Aorta (tissue), 5 donors: ENCODE results near the gene BMP7. TPM values are rescaled to one million over a fixed set of nuclear protein-coding genes. Genes with fewer than 3 reads are reported as not detected.

Source experiments
- ATAC-seq: fragments of 200-7000 bp; cut with Tn5 transposase; one replicate; pipeline ENCODE4 v1.9.1; 2022; ENCODE audit warnings: moderate library complexity; ENCODE audit not compliant: low FRiP score
- DNase-seq, 2 donors: peaks; one replicate each; pipeline ENCODE4 v3.0.0-alpha.2; 2020
- H3K27ac ChIP-seq, 2 donors: one replicate each; pipeline ENCODE4 v1.5.1; 2013; ENCODE audit warnings: low read length in 2 of 2, mild to moderate bottlenecking in 2 of 2, moderate library complexity in 2 of 2, control low read depth in 1 of 2, inconsistent platforms in 1 of 2, low read depth in 1 of 2
- H3K27me3 ChIP-seq, 2 donors: one replicate each; pipeline ENCODE4 v1.6.1; 2013; ENCODE audit warnings: control low read depth in 1 of 2, low read length in 1 of 2, mild to moderate bottlenecking in 1 of 2, moderate library complexity in 1 of 2; ENCODE audit not compliant: insufficient read depth in 2 of 2, control insufficient read depth in 1 of 2
- H3K36me3 ChIP-seq, 2 donors: one replicate each; pipeline ENCODE4 v1.6.1; 2013; ENCODE audit warnings: control low read depth in 1 of 2, low read length in 1 of 2, mild to moderate bottlenecking in 1 of 2; ENCODE audit not compliant: insufficient read depth in 2 of 2, control insufficient read depth in 1 of 2
- H3K4me1 ChIP-seq, 2 donors: one replicate each; pipeline ENCODE4 v1.6.1; 2013; ENCODE audit warnings: low read length in 2 of 2, control low read depth in 1 of 2, mild to moderate bottlenecking in 1 of 2, moderate library complexity in 1 of 2; ENCODE audit not compliant: insufficient read depth in 2 of 2, control insufficient read depth in 1 of 2
- H3K4me3 ChIP-seq, 2 donors: one replicate each; pipeline ENCODE4 v1.5.1; 2013; ENCODE audit warnings: low read length in 2 of 2, control low read depth in 1 of 2, mild to moderate bottlenecking in 1 of 2
- H3K9me3 ChIP-seq: one replicate; pipeline ENCODE4 v1.6.1; 2013; ENCODE audit warnings: mild to moderate bottlenecking, low read length; ENCODE audit not compliant: control insufficient read depth
- WGBS, 2 donors: extraction: QIAGEN DNeasy Blood & Tissue Kit; methylation state at CpG; one replicate each; pipeline ENCODE4 v1.1.7; 2013; 5-methylcytosine and 5-hydroxymethylcytosine counted together
- intact Hi-C, 2 donors: fragments of 100-400 bp; cut with DNase I; formaldehyde crosslinking; loops; one replicate each; pipeline versions ENCODE4 v1.14.2 to v1.15.0; 2022
- long read RNA-seq, 2 donors: library from polyadenylated mRNA; unstranded; transcript quantifications; one replicate each; pipeline ENCODE4 v2.0.0, GENCODE V29; 2020 to 2021
- polyA plus RNA-seq, 2 donors: library from polyadenylated mRNA; stranded (reverse); fragments of 200-250 nt; gene quantifications; one replicate each; pipeline ENCODE4 v1.2.3, GENCODE V29; 2013
- total RNA-seq, 2 donors: library from RNA; stranded (reverse); fragmentation: NEBNext Ultra II Directional; extraction: Animal tissue kit (Norgen Biotek cat#: 25700); gene quantifications; one replicate each; pipeline ENCODE4 v1.2.1, GENCODE V29; 2021
- donor health status: healthy with polysubstance abuse.
- donor health status: Bipolar disorder and iron deficiency.
- donor health status: DM: no; HTN: no; CAD: no.
- donor health status: DM: no; HTN: no; CAD: no.
- donor health status: DM: yes; HTN: yes; CAD: no.

The BMP7 gene
- total RNA-seq (1 to 10 TPM in 1 of 2 donors, under 1 TPM in 1; 0.52 to 1.0 TPM), polyA plus RNA-seq (not detected)
- long read RNA-seq, donor 1, full-length matches to known transcripts, result 1 of 1 reads
- long read RNA-seq, donor 1, partial matches to known transcripts, result 0 of 1 reads
- long read RNA-seq, donor 1, other reads (novel, unspliced or antisense), result 0 of 1 reads
- long read RNA-seq, donor 2, result 0 reads

DNA sequence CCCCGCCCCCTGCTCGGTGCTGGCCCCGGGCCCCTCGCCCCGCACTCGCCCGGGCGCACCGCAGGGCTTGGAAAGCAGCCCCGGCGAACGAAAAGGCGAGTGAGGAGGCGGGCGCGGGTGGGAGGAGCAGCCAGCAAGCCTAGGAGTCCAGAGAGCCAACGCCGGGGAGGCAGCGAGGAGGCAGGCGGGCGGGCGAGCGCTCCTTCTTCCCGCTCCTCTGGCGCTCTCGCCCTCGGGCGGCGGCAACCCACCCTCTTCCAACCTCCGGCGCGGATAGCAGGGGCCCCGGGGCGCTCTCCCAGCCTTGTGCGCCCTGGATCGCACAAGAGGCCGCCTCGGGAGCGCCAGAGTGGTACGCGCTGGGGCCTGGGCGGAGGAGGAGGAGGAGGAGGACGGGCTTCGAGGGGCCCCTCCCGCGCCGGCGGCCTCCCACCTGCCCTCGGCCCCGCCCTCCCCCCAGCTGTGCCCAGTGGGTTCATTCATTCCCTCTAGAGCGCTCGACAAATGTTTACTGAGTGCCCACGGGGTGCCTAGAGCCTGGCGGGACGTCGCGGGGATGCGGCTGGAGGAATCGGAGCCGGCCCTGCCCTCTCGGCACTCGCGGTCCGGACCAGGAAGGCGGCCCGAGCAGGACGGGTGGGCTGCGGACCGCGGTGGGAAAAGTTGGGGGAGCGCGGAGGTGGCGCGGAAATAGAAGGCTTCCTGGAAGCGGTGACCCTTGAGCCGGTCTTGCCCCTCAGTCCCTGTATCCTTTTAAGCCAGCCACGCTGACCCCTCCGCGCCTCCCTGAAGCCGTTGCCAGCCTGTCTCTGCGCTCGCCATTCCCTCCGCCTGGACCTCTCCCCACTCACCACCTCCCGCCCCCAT lies at the start of gene BMP7:
Gene BMP7 (minus strand): TSS at position 351 of the 867 bp plus-strand sequence. CDS start 519 bp downstream, outside the sequence.
- H3K27me3 ChIP-seq, result no peaks in the 10 kb centered on the region
- no peak within 1 kb of the TSS for H3K4me3 ChIP-seq

DNA sequence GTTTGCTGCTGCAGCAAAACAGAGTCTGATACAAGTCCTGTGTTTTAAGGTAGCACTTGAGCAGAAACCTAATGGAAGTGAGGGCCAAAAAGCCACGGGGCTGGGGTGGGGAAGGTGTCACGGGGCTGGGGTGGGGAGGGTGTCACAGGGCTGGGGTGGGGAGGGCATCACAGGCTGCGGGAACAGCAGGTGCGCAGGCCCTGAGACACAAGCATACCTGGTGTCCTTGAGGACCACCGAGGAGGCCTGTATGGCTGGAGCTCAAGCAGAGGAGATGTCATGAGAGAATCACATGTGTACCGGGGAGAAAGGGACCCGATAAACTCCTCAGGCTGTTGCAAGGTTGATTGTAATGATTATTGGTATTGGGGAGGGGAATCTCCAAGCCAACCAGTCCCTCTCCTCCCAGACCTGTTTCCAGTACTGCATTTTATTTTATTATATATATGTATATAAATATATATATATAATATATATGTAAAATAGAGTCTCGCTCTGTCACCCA lies 49.6 kb upstream of the BMP7 start:
- Histone ChIP-seq H3K27ac (no peak overlapping the region), H3K4me1 (no peaks in the 10 kb centered on the region), H3K9me3 (no peaks in the 10 kb centered on the region), H3K36me3 (no peaks in the 10 kb centered on the region), H3K4me3 (no peak overlapping the region), H3K27me3 (no peaks in the 10 kb centered on the region)
- ATAC-seq, result no peak
- intact Hi-C loops, result no loop called here
- DNase-seq, result no peak
- WGBS, 2 donors, result 83 to 88% methylated on average over 7 to 8 of the region's 8 CpGs

More for the DNA sequence above, at the start of gene BMP7:
- Histone ChIP-seq H3K4me1 (no peaks in the 10 kb centered on the region), H3K27ac (no peak within 1 kb of the TSS), H3K9me3 (no peaks in the 10 kb centered on the region), H3K36me3 (no peaks in the 10 kb centered on the region)
- intact Hi-C loops, result no loop called here
- WGBS, 2 donors, result 1% methylated on average over 62 to 84 of the region's 84 CpGs
- DNase-seq (no peak), ATAC-seq (no peak)

DNA sequence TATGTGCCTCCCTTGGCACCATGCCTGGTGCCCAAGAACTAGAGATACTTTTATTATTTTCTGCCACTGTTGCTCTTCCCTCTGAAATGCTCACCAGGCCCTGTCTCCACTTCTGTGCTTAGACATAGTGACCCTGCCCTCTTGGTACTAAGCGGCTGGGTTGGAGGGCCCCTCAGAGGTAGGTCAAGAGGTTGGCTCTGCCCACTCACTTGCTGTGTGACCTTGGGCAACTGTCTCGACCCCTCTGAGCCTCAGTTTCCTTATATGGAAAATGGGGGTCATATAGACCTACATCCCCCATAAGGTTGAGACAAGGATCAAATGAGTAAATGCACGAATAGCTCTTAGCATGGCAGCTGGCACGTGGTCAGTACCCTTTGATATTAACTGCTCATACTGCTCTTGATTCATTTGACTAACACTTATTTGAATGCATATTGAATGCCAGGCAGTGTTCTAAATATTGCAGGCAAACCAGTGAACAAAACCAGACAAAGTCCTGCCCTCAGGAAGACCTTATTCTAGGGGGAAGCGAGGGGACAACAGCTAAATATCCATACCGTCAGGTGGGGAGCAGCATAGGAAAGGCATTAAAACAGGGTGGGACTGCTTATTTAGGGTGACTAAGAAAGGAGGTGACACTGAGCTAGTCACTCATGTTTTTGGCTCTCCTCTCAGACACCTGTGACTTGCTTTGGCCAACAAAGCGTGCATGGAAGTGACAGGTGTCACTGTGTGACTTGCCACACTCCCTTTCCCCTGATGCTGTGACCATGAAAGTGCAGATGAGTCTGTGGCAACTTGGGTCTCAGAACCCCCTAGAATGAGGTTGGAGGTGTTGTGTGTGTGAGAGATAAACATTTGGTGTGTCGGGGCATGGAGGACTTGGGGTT lies 48.9 kb upstream of the BMP7 start:
- Histone ChIP-seq H3K27me3 (no peaks in the 10 kb centered on the region), H3K27ac (no peak overlapping the region), H3K4me1 (no peaks in the 10 kb centered on the region), H3K4me3 (no peak overlapping the region), H3K9me3 (no peaks in the 10 kb centered on the region), H3K36me3 (no peaks in the 10 kb centered on the region)
- intact Hi-C loops, result no loop called here
- ATAC-seq (no peak), DNase-seq (no peak)
- 79 to 80% methylated on average over 8 of the region's 8 CpGs for WGBS, 2 donors

- intact Hi-C loops, result no loop called here
- WGBS, 2 donors, result 85 to 89% methylated on average over 5 of the region's 5 CpGs
These were observed 47.5 kb upstream of the BMP7 start for GRCh38 chr20:57313951-57314350.

GRCh38 chr20:57313230-57313629 lies 46.8 kb upstream of the BMP7 start:
- Histone ChIP-seq H3K27ac (no peak overlapping the region), H3K9me3 (no peaks in the 10 kb centered on the region), H3K27me3 (no peaks in the 10 kb centered on the region), H3K4me1 (no peaks in the 10 kb centered on the region), H3K36me3 (no peaks in the 10 kb centered on the region), H3K4me3 (no peak overlapping the region)
- DNase-seq (no peak), ATAC-seq (no peak)
- intact Hi-C loops, result no loop called here
- 59 to 62% methylated on average over 5 of the region's 5 CpGs for WGBS, 2 donors

More at GRCh38 chr20:57313951-57314350, 47.5 kb upstream of the BMP7 start:
- Histone ChIP-seq H3K27ac (no peak overlapping the region), H3K9me3 (no peaks in the 10 kb centered on the region), H3K36me3 (no peaks in the 10 kb centered on the region), H3K4me3 (no peak overlapping the region), H3K27me3 (no peaks in the 10 kb centered on the region), H3K4me1 (no peaks in the 10 kb centered on the region)
- ATAC-seq (no peak), DNase-seq (no peak)

GRCh38 chr20:57312138-57312537 lies 45.7 kb upstream of the BMP7 start:
- intact Hi-C loops, result no loop called here
- DNase-seq (no peak), ATAC-seq (no peak)
- Histone ChIP-seq H3K4me1 (no peaks in the 10 kb centered on the region), H3K4me3 (no peak overlapping the region), H3K27me3 (no peaks in the 10 kb centered on the region), H3K9me3 (no peaks in the 10 kb centered on the region), H3K27ac (no peak overlapping the region), H3K36me3 (no peaks in the 10 kb centered on the region)
- WGBS, 2 donors, result 78 to 84% methylated on average over 6 of the region's 6 CpGs

- H3K36me3 ChIP-seq, result no peaks in the 10 kb centered on the region
- no peak overlapping the region for H3K4me3 ChIP-seq
- H3K4me1 ChIP-seq, result no peaks in the 10 kb centered on the region
- DNase-seq (no peak), ATAC-seq (no peak)
- H3K27ac ChIP-seq, result no peak overlapping the region
- WGBS, 2 donors, result 89 to 90% methylated on average over 11 of the region's 11 CpGs
- no peaks in the 10 kb centered on the region for H3K9me3 ChIP-seq
- intact Hi-C loops, result no loop called here
- no peaks in the 10 kb centered on the region for H3K27me3 ChIP-seq
These were observed 44.5 kb upstream of the BMP7 start for GRCh38 chr20:57310821-57311514.

GRCh38 chr20:57309544-57310115 lies 43.2 kb upstream of the BMP7 start:
- ATAC-seq (no peak), DNase-seq (no peak)
- no peak overlapping the region for H3K27ac ChIP-seq
- no peaks in the 10 kb centered on the region for H3K4me1 ChIP-seq
- intact Hi-C loops, result no loop called here
- H3K36me3 ChIP-seq, result no peaks in the 10 kb centered on the region
- 61 to 74% methylated on average over 9 of the region's 9 CpGs for WGBS, 2 donors
- no peaks in the 10 kb centered on the region for H3K27me3 ChIP-seq
- H3K4me3 ChIP-seq, result no peak overlapping the region
- H3K9me3 ChIP-seq, result no peaks in the 10 kb centered on the region
